ENCODE data around the gene ART1. TPM values are rescaled to one million over a fixed set of nuclear protein-coding genes. Genes with fewer than 3 reads are reported as not detected.
A peak's percentile ranks its signal among the peaks of the same experiment; 100 is the strongest.

Gene ART1
- total RNA-seq, 1 donor from 2014 or later, result not detected

GRCh38 chr11:3615998-3616397, 28.9 kb upstream of the ART1 start:
- no peak overlapping the region for H3K27ac Mint-ChIP-seq

GRCh38 chr11:3616721-3617460, 28.0 kb upstream of the ART1 start:
- peak overlapping the region; percentile 50 for H3K27ac Mint-ChIP-seq
- H3K4me3 Mint-ChIP-seq, result no peak overlapping the region
- no peak for DNase-seq (ENCODE audit: low spot score in 2 of 2, unreplicated experiment in 2 of 2)
- H3K27me3 Mint-ChIP-seq (ENCODE audit: low read depth), result no peaks in the 10 kb centered on the region
- H3K4me1 Mint-ChIP-seq, result peaks cover 37% of the 10 kb centered on the region
- no peaks in the 10 kb centered on the region for H3K36me3 Mint-ChIP-seq
- peaks cover 5% of the 10 kb centered on the region for H3K9me3 Mint-ChIP-seq
- TF ChIP-seq, protein P1, sequence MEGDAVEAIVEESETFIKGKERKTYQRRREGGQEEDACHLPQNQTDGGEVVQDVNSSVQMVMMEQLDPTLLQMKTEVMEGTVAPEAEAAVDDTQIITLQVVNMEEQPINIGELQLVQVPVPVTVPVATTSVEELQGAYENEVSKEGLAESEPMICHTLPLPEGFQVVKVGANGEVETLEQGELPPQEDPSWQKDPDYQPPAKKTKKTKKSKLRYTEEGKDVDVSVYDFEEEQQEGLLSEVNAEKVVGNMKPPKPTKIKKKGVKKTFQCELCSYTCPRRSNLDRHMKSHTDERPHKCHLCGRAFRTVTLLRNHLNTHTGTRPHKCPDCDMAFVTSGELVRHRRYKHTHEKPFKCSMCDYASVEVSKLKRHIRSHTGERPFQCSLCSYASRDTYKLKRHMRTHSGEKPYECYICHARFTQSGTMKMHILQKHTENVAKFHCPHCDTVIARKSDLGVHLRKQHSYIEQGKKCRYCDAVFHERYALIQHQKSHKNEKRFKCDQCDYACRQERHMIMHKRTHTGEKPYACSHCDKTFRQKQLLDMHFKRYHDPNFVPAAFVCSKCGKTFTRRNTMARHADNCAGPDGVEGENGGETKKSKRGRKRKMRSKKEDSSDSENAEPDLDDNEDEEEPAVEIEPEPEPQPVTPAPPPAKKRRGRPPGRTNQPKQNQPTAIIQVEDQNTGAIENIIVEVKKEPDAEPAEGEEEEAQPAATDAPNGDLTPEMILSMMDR (IDR thresholded peaks at IDR 0.05; ENCODE audit: unreplicated experiment), result no peak

More at GRCh38 chr11:3615998-3616397, 28.9 kb upstream of the ART1 start:
- Mint-ChIP-seq H3K4me3 (no peak overlapping the region), H3K9me3 (peaks cover 6% of the 10 kb centered on the region), H3K36me3 (no peaks in the 10 kb centered on the region), H3K4me1 (peaks cover 37% of the 10 kb centered on the region), H3K27me3 (ENCODE audit: low read depth) (peaks cover under 1% of the 10 kb centered on the region)
- no peak for DNase-seq (ENCODE audit: low spot score in 2 of 2, unreplicated experiment in 2 of 2)
- TF ChIP-seq, protein P1 (IDR thresholded peaks at IDR 0.05; ENCODE audit: unreplicated experiment), result no peak

GRCh38 chr11:3617990-3618389, 26.9 kb upstream of the ART1 start:
- no peaks in the 10 kb centered on the region for H3K27me3 Mint-ChIP-seq (ENCODE audit: low read depth)
- no peak overlapping the region for H3K27ac Mint-ChIP-seq
- DNase-seq (ENCODE audit: low spot score in 2 of 2, unreplicated experiment in 2 of 2), result no peak

GRCh38 chr11:3622521-3622920, 22.4 kb upstream of the ART1 start:
- Mint-ChIP-seq H3K36me3 (no peaks in the 10 kb centered on the region), H3K27me3 (ENCODE audit: low read depth) (no peaks in the 10 kb centered on the region)

More at GRCh38 chr11:3617990-3618389, 26.9 kb upstream of the ART1 start:
- TF ChIP-seq, protein P1 (IDR thresholded peaks at IDR 0.05; ENCODE audit: unreplicated experiment), result no peak
- Mint-ChIP-seq H3K4me3 (no peak overlapping the region), H3K9me3 (no peaks in the 10 kb centered on the region), H3K4me1 (peaks cover 37% of the 10 kb centered on the region), H3K36me3 (no peaks in the 10 kb centered on the region)

GRCh38 chr11:3623121-3623520, 21.8 kb upstream of the ART1 start:
- TF ChIP-seq, protein P1 (IDR thresholded peaks at IDR 0.05; ENCODE audit: unreplicated experiment), result no peak
- Mint-ChIP-seq H3K4me1 (peaks cover 1% of the 10 kb centered on the region), H3K4me3 (no peak overlapping the region), H3K27me3 (ENCODE audit: low read depth) (no peaks in the 10 kb centered on the region), H3K9me3 (no peaks in the 10 kb centered on the region), H3K36me3 (no peaks in the 10 kb centered on the region), H3K27ac (no peak overlapping the region)
- DNase-seq (ENCODE audit: low spot score in 2 of 2, unreplicated experiment in 2 of 2), result no peak

More at GRCh38 chr11:3622521-3622920, 22.4 kb upstream of the ART1 start:
- Mint-ChIP-seq H3K4me1 (peaks cover 7% of the 10 kb centered on the region), H3K27ac (no peak overlapping the region), H3K9me3 (no peaks in the 10 kb centered on the region), H3K4me3 (no peak overlapping the region)
- no peak for DNase-seq (ENCODE audit: low spot score in 2 of 2, unreplicated experiment in 2 of 2)
- TF ChIP-seq, protein P1 (IDR thresholded peaks at IDR 0.05; ENCODE audit: unreplicated experiment), result no peak
